GM12892 (cell line): Measurements from ENCODE around the gene MVB12A.

Experiments
- POLR2A ChIP-seq: IDR thresholded peaks from 2 replicates; pipeline ENCODE4 v1.6.1; 2011; ENCODE audit warnings: low read depth, low read length, control low read depth
- TAF1 ChIP-seq: IDR thresholded peaks from 2 replicates; pipeline ENCODE4 v1.6.1; 2011; ENCODE audit warnings: low read depth, mild to moderate bottlenecking, control low read depth, low read length, borderline replicate concordance

DNA sequence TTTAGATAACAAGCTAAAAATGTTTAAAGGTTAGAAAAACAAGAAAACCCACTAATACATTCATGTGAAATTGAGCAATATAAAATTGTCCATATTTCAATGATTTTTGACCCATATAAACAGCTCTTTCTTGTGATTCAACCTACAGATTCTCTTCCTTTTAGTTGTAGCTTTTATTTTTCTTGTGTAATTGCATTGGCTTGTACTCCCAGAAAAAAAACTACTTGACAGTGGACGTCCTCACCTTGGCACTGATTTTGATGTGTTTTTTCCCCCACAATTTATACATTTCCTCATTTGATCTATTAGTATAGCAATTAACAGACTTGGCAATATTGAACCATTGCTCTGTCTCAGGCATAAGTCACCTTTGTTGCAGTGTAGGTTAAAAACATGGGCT is 30.6 kb upstream of the MVB12A start:
- TF ChIP-seq TAF1 (no peak), POLR2A (no peak)
